Fibroblast of the aortic adventitia (primary cell): ENCODE data around the gene PGRMC1. TPM values are rescaled to one million over a fixed set of nuclear protein-coding genes. Genes with fewer than 3 reads are reported as not detected.
A peak's percentile ranks its signal among the peaks of the same experiment; 100 is the strongest.

Experiments used
- DNase-seq: peaks from one replicate; pipeline ENCODE4 v3.0.0-alpha.2; 2010; ENCODE audit warnings: low read depth
- H3K4me3 ChIP-seq: 2 replicates; pipeline ENCODE4 v1.5.1; 2011; ENCODE audit warnings: low read depth, mild to moderate bottlenecking, control low read depth, low read length, moderate library complexity
- CTCF ChIP-seq: IDR thresholded peaks from 2 replicates; pipeline ENCODE4 v1.5.1; 2011; ENCODE audit warnings: mild to moderate bottlenecking, low read length, control low read depth, inconsistent platforms; ENCODE audit not compliant: insufficient read depth
- total RNA-seq: library from RNA; depleted of rRNA; stranded (reverse); fragments of >200 nt; gene quantifications from 2 replicates; pipeline ENCODE4 v1.2.3, GENCODE V29; 2012; ENCODE audit warnings: low replicate concordance

Gene PGRMC1
- total RNA-seq, 1 donor, result 162 TPM

GRCh38 chrX:119231936-119232445, 4.1 kb upstream of the PGRMC1 start:
- DNase-seq, result no peak
- TF ChIP-seq CTCF, result no peak

GRCh38 chrX:119235051-119235511, 1.0 kb upstream of the PGRMC1 start:
- H3K4me3 ChIP-seq, result no peak overlapping the region
- TF ChIP-seq CTCF, result no peak
- DNase-seq, result peak; percentile 22

More at GRCh38 chrX:119231936-119232445, 4.1 kb upstream of the PGRMC1 start:
- H3K4me3 ChIP-seq, result no peak overlapping the region

GRCh38 chrX:119236623-119237561, 807 bp downstream of the PGRMC1 start:
- no peak for TF ChIP-seq CTCF
- peak overlapping the region; percentile 77 for H3K4me3 ChIP-seq
- DNase-seq, result peak; percentile 68

- DNase-seq, result no peak
- TF ChIP-seq CTCF, result no peak
- H3K4me3 ChIP-seq, result peak overlapping the region; percentile 77
Observed at GRCh38 chrX:119237562-119237942, 1.5 kb downstream of the PGRMC1 start.

- DNase-seq, result peak; percentile 12
- peak overlapping the region; percentile 77 for H3K4me3 ChIP-seq
- no peak for TF ChIP-seq CTCF
Observed at GRCh38 chrX:119238557-119238956, 2.5 kb downstream of the PGRMC1 start.

- DNase-seq, result peak; percentile 88
- no peak overlapping the region for H3K4me3 ChIP-seq
- no peak for TF ChIP-seq CTCF
Observed at GRCh38 chrX:119240356-119240755, 4.3 kb downstream of the PGRMC1 start.
